ENCODE results near the gene PTPRM. TPM values are rescaled to one million over a fixed set of nuclear protein-coding genes. Genes with fewer than 3 reads are reported as not detected.

Gene PTPRM
- total RNA-seq, 1 experiment from 2014 or later = 100.0 TPM

DNA sequence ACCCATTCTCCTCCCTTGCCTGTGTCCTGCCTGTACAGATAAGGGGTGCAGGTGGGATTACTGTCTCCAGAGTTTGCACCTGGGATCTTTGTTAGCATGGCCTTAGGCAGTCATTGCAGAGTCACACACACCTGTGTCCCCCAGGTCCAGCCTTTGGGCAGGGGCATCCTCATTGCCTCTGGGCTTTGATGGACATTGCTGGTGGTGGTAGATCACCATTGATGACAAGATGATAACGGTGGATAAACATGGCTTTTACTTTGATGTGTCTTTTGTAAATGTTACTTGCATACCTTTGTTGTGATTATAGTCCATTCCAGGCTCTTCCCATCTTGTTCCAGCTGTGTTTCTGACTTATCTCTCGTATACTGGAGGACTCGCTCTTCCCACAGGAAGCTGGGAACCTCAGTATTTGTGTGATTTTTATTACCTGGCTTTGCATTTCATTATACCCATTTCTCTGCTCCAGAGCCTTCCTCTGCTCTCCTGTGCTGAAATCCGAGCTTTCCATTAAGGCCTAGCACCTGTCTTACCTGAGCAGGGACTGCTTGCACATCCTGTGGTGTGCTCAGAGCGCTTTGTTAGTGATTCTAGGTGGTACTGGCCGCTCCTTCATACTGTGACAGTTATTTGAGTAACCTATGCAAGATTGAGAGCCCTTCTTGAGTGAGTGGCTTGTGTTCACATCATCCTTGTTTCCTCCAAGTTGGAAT lies 79.2 kb downstream of the PTPRM start:
- Histone ChIP-seq H3K27me3 (replicated peaks; ENCODE audit: control insufficient read depth, insufficient read depth, low read length) (no peaks in the 10 kb centered on the region), H3K4me3 (ENCODE audit: low read depth, low read length) (no peak overlapping the region), H3K9me3 (peaks cover 8% of the 10 kb centered on the region; the same call in 1 of the 2 replicates), H3K36me3 (ENCODE audit: control insufficient read depth, insufficient read depth, low read length) (no peaks in the 10 kb centered on the region), H3K4me1 (peaks cover 74% of the 10 kb centered on the region)
- Mint-ChIP-seq H3K27me3 (ENCODE audit: insufficient read depth, unreplicated experiment) (no peaks in the 10 kb centered on the region), H3K9me3 (ENCODE audit: unreplicated experiment) (no peaks in the 10 kb centered on the region), H3K4me1 (ENCODE audit: low read depth, unreplicated experiment) (peaks cover 37% of the 10 kb centered on the region), H3K27ac (ENCODE audit: unreplicated experiment) (peak overlapping the region; percentile 72), H3K36me3 (ENCODE audit: insufficient read depth, unreplicated experiment) (peaks cover 32% of the 10 kb centered on the region), H3K4me3 (ENCODE audit: unreplicated experiment) (peak overlapping the region; percentile 58)
- no TSS peak for BruUV-seq (replicated peaks)
- POLR2A ChIA-PET = interaction anchor here (1.1 to 1.5 kb wide), 2 partner anchors 79 to 108 kb away, joined by 5 to 6 read pairs; partner anchors contain the start of gene PTPRM
- peak; percentile 93 to 97 for DNase-seq
- intact Hi-C loops (cut with micrococcal nuclease; ENCODE audit: unreplicated experiment) = loop anchor here (1.0 to 5.0 kb wide), 7 partner anchors 76 to 696 kb away; no protein-coding TSS in a partner anchor
- TF ChIP-seq, protein P1, sequence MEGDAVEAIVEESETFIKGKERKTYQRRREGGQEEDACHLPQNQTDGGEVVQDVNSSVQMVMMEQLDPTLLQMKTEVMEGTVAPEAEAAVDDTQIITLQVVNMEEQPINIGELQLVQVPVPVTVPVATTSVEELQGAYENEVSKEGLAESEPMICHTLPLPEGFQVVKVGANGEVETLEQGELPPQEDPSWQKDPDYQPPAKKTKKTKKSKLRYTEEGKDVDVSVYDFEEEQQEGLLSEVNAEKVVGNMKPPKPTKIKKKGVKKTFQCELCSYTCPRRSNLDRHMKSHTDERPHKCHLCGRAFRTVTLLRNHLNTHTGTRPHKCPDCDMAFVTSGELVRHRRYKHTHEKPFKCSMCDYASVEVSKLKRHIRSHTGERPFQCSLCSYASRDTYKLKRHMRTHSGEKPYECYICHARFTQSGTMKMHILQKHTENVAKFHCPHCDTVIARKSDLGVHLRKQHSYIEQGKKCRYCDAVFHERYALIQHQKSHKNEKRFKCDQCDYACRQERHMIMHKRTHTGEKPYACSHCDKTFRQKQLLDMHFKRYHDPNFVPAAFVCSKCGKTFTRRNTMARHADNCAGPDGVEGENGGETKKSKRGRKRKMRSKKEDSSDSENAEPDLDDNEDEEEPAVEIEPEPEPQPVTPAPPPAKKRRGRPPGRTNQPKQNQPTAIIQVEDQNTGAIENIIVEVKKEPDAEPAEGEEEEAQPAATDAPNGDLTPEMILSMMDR (IDR thresholded peaks at IDR 0.05; ENCODE audit: insufficient read depth in 1 of 2, low read depth in 1 of 2, low read length in 1 of 2, severe bottlenecking in 1 of 2, unreplicated experiment in 1 of 2) = peak in 1 of 2 experiments; percentile 5
- CTCF ChIA-PET = interaction anchor here (0.6 to 1.2 kb wide), 3 partner anchors 18 to 114 kb away, joined by 3 to 4 read pairs (median 3); partner anchors contain the start of gene PTPRM

DNA sequence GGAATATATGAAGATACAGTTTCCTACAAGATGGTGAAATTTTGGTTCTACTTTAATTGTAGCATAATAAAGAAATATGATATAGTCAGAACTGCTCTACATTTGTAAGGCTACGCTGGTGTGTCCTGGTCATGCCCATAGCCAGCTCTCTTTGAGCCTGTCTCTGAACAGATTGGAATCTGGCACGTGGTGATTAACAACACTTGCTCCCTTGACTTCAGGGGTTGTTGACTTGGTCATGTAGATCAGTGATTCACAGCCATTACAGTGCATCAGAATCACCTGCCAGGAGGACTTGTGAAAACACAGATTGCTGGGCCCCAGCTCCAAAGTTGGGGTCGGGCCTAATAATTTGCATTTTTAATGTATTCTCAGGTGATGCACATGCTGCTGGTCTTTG lies 80.4 kb downstream of the PTPRM start:
- no peak overlapping the region for H3K4me3 Mint-ChIP-seq (ENCODE audit: unreplicated experiment)
- H3K4me1 Mint-ChIP-seq (ENCODE audit: low read depth, unreplicated experiment) = peaks cover 29% of the 10 kb centered on the region
- ChIA-PET POLR2A (no interaction called here), CTCF (no interaction called here)
- intact Hi-C loops (cut with micrococcal nuclease; ENCODE audit: unreplicated experiment) = loop anchor here (2.0 to 5.0 kb wide), 3 partner anchors 75 to 695 kb away; no protein-coding TSS in a partner anchor
- H3K36me3 Mint-ChIP-seq (ENCODE audit: insufficient read depth, unreplicated experiment) = peaks cover 28% of the 10 kb centered on the region
- H3K9me3 ChIP-seq = peaks cover 8% of the 10 kb centered on the region; the same call in 1 of the 2 replicates
- peak overlapping the region; percentile 72 for H3K27ac Mint-ChIP-seq (ENCODE audit: unreplicated experiment)
- peaks cover 62% of the 10 kb centered on the region for H3K4me1 ChIP-seq
- no peaks in the 10 kb centered on the region for H3K27me3 Mint-ChIP-seq (ENCODE audit: insufficient read depth, unreplicated experiment)
- no peak overlapping the region for H3K4me3 ChIP-seq (ENCODE audit: low read depth, low read length)
- TF ChIP-seq, protein P1 (IDR thresholded peaks at IDR 0.05; ENCODE audit: insufficient read depth in 1 of 2, low read depth in 1 of 2, low read length in 1 of 2, severe bottlenecking in 1 of 2, unreplicated experiment in 1 of 2) = no peak
- no peak for DNase-seq
- BruUV-seq (replicated peaks) = no TSS peak
- no peaks in the 10 kb centered on the region for H3K9me3 Mint-ChIP-seq (ENCODE audit: unreplicated experiment)
- no peaks in the 10 kb centered on the region for H3K27me3 ChIP-seq (replicated peaks; ENCODE audit: control insufficient read depth, insufficient read depth, low read length)
- no peaks in the 10 kb centered on the region for H3K36me3 ChIP-seq (ENCODE audit: control insufficient read depth, insufficient read depth, low read length)

DNA sequence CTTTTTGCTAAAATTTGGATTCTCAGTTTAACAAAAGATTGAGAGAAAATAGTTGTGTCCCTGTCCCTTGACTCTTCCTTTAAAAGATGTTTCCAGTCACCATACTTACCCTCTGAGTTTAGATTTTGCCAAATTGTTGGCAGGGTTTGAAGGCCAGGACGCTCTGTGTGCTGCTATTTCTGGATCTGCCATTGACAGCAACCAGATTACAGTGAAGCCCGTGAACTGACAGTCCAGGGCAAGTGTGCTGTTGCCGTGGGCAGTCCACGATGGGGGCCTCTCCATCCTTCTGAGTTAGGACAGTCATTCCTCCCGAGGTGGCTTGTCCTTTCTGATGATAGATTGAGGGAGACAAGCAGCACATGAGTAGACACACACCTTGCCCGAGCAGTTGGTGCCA lies 89.9 kb downstream of the PTPRM start:
- peaks cover 50% of the 10 kb centered on the region for H3K4me1 ChIP-seq
- no peaks in the 10 kb centered on the region for H3K27me3 Mint-ChIP-seq (ENCODE audit: insufficient read depth, unreplicated experiment)
- no peaks in the 10 kb centered on the region for H3K36me3 ChIP-seq (ENCODE audit: control insufficient read depth, insufficient read depth, low read length)
- H3K36me3 Mint-ChIP-seq (ENCODE audit: insufficient read depth, unreplicated experiment) = peaks cover 21% of the 10 kb centered on the region
- BruUV-seq (replicated peaks) = no TSS peak
- intact Hi-C loops (cut with micrococcal nuclease; ENCODE audit: unreplicated experiment) = no loop called here
- H3K4me3 ChIP-seq (ENCODE audit: low read depth, low read length) = no peak overlapping the region
- peak overlapping the region; percentile 42 for H3K27ac Mint-ChIP-seq (ENCODE audit: unreplicated experiment)
- no peaks in the 10 kb centered on the region for H3K27me3 ChIP-seq (replicated peaks; ENCODE audit: control insufficient read depth, insufficient read depth, low read length)
- CTCF ChIA-PET = no interaction called here
- H3K9me3 Mint-ChIP-seq (ENCODE audit: unreplicated experiment) = no peaks in the 10 kb centered on the region
- DNase-seq = no peak
- POLR2A ChIA-PET = no interaction called here
- peaks cover 40% of the 10 kb centered on the region for H3K4me1 Mint-ChIP-seq (ENCODE audit: low read depth, unreplicated experiment)
- H3K9me3 ChIP-seq = no peaks in the 10 kb centered on the region
- TF ChIP-seq, protein P1 (IDR thresholded peaks at IDR 0.05; ENCODE audit: insufficient read depth in 1 of 2, low read depth in 1 of 2, low read length in 1 of 2, severe bottlenecking in 1 of 2, unreplicated experiment in 1 of 2) = no peak
- no peak overlapping the region for H3K4me3 Mint-ChIP-seq (ENCODE audit: unreplicated experiment)

Data from Caco-2 (cell line).